IPS-NIHi11 (cell line): ENCODE data around the gene ATP1B3.
A peak's percentile ranks its signal among the peaks of the same experiment; 100 is the strongest.
"Not testable (repeated sequence)": the region's sequence is repeated elsewhere in the genome, so short reads cannot be mapped to it uniquely, and the experiment has no call there.

Experiments
- DNase-seq: peaks from one replicate; pipeline ENCODE4 v3.0.0; 2012; ENCODE audit warnings: mixed read lengths, low spot score

ATP1B3 gene

DNA sequence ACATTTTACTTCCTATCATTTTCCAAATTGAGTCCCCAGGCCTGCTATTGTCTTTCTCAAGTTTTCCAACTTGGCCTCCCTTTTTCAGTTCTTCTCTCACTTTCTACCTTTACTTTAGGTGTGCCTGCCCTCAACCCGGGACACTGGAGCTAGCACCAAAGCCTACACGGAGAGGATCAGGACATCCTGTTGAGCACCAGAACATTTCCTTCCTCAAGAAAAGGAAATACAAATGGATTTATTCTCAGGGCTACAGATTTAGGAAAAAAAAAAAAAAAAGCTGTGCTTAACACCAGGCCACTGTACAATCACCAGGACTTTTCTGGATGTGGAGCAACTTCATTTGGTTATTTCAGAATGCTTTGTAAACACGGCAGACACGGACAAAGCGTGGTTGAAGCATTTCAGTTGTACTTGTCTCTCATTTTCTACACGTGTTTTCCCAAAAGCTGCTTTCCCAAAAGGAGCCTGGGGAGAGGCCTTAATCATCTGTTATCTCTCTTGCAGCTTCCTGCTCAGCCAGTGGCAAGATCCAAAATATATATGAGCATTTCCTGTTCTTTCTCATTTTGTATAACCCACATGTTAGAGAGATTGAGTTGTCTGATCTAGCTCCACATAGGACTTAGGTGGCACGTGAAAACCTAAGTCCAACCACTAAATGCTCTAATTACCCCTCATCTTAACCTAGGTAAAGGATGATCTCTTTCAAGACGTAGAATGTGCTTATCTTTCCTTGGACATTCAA is 15.5 kb upstream of the ATP1B3 start:
- DNase-seq = no peak

DNA sequence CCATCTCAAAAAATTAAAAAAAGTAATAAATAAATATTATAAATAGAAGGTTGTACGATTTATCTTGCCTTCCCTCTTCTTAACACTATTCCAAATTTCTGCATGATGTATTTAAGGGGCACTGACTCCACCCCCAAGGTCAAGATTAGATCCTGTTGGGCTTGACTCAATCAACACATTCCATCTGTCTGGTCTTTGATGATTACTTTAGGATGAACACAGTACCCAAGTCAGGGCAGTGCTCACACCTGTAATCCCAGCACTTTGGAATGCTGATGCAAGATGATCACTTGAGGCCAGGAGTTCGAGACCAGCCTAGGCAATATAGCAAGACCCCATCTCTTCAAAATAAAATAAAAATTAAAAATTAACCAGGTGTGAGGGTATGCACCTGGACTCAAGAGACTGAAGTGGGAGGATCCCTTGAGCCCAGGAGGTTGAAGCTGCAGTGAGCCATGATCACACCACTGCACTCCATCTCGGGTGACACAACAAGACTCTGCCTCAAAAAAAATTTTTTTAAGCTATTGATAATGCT is 14.1 kb upstream of the ATP1B3 start:
- DNase-seq = no peak

DNA sequence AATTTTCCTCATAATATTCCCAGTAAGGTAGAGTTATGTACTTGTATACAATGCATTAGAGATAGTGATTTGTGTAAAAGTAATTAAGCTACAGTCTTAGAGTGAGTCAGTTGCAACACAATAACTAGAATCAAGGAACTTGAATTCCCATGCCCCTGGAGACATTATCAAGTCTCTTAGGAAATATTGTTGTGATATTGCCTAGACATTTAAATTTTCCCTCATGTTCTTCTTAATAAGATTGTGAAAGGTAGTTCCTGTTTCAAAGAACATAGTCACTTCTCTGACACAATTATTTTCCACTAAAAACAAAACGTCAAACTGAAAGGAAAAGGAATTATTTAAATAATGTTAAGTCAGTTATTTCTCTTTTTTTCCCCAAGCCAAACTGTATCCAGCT is 13.0 kb upstream of the ATP1B3 start:
- no peak for DNase-seq

DNA sequence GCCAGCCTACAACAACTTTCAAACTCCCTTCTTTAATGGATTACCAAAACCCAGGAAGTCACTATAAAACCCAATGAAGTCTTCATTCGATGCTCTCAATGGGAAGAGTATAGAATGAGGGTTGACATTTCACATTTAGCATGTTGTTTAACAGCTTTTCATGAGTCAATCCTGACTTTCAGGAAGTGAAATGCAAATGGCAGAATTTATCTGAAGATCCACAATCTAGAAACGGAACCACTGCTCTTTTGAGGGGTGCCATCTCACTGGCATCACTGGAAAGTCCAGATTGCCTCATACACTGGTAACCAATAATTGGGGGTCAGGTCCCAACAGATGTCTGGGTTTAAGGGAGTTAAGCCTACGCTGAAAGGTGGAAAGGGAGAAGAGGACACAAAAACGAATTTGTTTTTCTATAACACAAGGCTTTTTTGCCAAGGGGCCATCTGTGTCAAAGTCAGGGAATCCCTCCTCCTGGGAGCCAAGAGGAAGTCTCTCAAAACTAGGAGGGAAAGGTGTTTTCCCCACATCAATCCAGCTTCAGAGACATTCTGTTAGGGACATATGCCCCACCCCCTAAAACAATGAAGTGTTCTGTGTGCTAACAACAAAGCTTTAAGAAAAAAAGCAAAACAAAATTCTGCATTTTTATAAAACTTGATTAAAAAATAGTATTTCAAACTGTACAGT is 12.0 kb upstream of the ATP1B3 start:
- no peak for DNase-seq

DNA sequence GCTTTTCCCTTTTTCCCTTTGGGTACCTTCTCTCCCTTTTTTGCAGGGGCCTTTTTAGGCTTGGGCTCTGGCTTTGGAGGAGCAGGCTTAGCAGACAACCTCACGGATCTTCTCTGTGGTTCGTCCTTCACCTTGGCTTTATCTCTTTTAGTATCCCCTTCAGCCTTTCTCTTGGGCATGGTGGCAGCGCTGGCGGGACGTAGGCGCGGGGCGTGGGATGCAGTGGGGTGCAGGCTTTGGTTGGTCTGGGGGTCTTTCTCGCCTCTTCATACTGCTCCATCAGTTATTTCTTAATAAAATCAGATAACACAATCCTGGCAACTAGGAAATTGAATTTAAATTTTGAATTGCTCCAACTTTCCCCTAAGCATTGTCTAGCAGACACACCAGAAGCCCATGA is 11.3 kb upstream of the ATP1B3 start:
- no peak for DNase-seq

DNA sequence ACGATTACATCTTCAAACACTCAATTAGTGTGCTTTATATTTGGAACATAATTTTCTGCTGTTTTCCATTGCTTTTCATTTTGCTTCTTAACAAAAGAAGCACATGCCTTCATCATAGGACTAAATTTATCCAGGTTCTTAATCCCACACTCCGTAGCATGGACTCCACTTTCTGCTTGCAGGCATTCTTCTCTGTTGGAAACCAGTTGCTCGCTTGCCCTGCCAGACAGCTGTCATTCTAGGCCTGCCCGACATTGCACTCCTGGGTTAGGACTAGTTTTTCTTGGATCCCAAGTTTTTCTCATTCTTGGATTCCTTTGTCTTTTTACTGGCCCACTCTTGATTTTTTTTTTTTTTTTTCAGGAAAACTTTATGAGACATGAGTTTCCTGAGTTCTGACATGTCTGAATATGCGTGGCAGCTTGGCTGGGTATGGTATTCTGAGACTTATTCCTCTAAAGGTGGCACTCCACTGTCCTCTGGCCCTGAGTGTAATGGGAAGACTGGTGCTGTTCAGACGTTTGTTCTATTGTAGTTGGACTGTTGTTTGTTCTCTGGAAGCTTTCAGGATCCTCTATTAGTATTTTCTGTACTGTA is 6.3 kb upstream of the ATP1B3 start:
- no peak for DNase-seq

DNA sequence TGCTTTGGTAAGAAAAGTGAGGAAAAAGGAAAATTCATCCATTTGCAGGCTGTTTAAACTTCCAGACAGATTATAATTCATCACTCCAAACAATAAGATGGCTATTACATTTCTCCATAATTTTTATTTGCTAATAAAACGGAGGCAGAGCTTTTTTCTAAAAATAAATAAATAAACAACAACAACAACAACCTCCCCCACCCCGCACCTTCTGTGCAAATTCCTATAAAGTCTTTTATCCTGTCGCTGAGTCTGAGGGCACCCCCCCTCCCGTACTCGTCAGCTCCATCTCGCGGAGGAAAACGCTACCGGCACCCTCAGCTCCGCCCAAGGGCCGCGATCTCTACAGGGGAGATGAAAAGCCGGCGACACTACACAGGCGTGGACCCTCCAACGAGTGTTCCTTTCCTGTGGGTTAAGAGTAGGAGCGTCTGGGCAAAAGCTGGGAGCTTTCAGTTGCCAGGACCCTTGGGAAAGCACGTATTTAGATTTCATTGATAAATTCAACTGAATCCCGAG is 1.0 kb upstream of the ATP1B3 start:
- DNase-seq = peak; percentile 84

DNA sequence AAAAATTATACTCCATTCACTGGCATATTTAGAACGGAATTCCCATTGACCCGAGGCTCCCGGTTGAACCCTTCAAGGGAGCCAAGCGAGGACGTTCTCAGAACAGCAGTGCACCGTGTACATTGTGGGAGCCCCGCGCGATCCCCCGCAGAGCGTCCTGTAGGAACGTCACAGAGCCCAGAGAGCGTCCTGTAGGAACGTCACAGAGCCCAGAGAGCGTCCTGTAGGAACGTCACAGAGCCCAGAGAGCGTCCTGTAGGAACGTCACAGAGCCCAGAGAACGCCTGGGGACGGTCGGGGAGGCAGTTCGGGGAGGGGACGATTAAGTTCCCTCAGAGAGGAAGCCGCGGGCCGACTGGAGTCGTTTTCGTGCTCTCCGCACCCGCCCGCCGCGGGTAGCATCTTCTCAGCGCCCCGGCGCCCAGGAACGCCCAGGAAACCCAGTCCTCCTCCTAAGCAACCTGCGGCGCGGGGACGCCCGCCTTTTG is 506 bp upstream of the ATP1B3 start:
- peak; percentile 22 for DNase-seq

DNA sequence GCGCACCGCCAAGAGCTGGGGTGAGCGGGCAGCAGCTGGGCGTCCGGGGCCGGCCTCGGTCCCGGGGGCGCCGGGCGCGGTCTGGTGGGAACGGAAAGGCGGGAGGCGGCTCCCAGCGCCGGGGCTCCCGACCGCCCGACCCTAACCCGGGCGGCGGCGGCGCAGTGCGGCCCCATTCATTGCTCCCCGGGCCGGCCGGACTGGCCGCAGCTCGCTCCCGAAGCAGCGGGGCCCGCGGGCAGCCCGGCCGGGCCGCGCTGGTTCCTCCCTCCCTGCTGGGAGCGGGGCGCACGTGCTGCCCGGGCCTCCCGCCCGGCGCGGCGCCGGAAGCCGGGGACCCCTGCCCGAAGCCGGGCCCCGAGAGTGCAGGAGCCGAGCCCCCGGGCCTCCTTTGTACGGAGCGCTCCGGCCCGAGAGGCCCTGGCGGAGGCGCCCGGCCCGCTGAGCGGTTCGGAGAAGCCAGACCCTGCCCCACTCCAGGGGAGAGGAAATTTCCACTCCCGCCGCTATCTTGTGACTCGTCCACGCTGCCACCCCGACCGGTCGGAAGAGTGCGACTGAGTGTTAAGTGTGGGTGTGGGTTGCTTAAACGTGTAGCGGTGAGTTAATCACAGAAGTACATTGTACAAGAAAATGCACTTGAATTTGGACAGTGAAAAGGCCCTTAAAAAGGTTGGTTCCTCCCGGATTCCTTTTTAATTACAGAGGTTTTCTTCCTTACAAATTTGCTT is 613 bp downstream of the ATP1B3 start:
- DNase-seq = peak; percentile 67

DNA sequence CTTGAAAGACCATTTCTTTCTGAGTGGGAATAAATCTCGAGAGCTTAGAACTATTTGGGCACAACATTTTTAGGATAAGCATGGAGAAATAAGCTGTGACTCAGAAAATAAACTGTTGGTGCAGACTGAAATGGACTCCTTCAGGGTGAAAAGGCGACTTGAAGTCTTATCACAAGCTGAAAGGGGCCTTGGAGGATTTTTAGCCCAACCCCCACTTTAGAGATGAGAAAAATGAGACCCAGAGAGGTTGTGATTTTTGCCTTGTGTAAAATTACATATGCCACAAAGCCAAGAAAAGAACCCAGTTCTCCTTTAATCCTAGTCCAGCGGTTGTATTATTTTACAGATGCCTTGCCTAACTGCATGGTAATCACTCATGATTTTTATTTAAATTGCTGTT is 1.5 kb downstream of the ATP1B3 start:
- no peak for DNase-seq

DNA sequence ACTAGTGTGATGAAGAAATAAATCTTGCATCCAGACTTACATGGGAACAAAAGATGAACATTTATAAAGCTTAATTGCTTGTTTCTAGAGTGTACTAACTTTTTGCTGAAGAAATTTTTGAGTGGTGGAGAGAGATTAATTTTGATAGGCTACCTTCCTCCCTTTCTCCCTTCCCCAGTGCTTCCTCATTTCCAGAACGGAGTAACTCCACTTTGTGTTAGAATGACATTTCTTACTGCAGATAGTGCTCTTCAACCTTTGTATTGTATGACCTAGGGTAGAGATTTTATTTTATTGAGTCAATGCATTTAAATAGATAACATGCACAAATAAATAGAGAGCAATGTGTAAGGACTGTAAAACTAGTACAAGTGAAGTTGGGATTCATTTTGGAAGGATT is 1.9 kb downstream of the ATP1B3 start:
- DNase-seq = no peak

DNA sequence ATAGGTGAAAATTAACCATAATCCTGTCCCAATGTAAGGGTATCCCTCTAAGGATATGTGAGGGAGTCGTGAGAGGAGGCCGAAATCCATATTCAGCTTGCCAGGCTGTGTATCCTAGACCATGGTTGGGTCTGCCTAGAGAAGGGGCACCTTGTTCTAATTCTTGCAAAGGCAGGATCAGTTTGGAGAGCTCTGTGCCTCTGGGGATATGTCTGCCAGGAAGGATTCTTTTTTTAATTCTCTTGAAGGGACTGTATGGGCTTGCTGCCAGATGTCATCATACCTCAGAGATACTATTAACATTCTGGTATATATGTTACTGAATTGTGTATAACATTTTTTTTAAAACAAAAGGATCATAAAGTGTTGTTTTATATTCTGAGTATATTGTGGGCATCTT is 2.4 kb downstream of the ATP1B3 start:
- DNase-seq = no peak

DNA sequence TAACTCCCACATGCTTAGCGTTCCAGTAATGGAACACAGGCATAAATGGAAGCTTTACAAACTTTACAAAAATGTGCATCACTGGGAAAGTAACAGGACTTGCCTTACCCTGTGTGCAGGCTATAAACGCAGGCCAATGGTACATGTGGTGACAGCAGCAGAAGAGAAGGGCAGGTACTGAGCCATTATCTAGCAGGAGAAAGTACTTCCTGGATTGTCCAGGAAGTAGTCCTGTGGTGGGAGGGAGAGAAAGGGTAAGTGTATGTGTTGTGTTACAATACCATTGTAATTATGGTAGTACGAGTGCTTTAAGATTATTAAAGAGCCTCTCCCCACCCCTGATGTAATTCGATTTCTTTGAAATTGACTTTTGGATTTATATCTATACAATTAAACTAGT is 5.3 kb downstream of the ATP1B3 start:
- no peak for DNase-seq

DNA sequence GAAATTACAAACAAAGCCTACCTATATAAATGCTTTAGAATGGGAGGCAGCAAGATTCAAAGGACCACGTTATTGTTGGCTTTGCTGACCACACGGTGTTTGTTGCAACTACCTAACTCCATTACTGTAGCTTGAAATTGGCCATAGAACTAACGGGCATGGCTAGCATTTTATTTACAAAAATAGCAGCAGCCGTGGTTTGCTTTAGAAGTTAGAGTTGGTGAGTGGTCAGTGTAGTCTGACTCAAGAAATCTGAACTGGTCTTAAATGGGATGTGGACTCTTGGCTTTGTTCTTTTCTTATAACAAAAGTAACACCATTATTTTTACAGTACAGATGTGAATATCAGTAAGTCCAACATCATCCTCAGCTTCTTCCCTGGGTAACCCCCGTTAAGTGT is 10.6 kb downstream of the ATP1B3 start:
- DNase-seq = no peak

DNA sequence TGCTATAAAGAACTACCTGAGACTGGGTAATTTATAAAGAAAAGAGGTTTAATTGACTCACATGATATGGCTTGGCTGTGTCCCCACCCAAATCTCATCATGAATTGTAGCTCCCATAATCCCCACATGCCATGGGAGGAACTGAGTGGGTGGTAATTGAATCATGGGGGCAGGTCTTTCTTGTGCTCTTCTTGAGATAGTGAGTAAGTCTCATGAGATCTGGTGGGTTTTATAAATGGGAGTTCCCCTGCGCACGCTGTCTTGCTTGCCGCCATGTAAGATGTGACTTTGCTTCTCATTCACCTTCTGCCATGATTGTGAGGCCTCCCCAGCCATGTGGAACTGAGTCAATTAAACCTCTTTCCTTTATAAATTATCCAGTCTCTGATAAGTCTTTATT is 12.1 kb downstream of the ATP1B3 start:
- DNase-seq = not testable (repeated sequence)

DNA sequence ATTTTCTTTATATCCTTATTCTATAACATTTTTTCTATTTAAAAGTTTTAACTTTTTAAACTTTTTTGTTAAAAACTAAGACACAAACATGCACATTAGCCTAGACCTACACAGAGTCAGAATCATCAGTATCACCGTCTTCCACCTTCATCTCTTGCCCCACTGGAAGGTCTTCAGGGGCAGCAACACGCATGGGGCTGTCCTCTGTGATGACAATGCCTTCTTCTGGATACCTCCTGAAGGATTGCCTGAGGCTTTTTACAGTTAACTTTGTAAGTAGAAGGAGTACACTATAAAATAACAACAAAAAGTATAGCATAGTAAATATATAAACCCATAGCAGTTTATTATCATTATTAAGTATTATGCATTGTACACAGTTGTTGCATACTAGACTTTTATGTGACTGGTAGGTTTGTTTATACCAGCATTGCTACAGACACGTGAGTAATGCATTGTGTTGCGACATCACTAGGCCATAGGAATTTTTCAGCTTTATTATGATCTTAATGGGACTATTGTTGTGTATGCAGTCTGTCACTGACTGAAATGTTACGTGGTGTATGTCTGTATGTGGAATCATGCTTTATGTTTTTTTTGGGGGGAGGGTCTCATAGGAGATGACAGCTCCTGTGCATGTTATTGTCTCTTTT is 18.2 kb downstream of the ATP1B3 start:
- DNase-seq = no peak

DNA sequence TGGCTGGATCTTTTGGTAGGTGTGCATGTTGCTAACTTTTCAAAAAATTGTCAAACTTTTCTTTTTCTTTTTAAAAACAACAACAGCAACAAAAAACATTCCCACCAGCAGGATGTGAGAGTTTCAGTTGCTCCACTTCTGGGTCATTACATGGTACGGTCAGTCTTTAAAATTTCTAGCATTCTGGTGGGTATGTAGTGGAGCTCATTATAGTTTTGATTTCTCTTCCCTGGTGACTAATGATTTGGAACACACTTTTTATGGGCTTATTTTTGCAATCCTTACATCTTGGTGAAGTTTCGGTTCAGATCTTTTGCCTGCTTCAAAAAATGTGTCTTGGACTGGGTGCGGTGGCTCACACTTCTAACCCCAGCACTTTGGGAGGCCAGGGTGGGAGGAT is 19.3 kb downstream of the ATP1B3 start:
- no peak for DNase-seq

DNA sequence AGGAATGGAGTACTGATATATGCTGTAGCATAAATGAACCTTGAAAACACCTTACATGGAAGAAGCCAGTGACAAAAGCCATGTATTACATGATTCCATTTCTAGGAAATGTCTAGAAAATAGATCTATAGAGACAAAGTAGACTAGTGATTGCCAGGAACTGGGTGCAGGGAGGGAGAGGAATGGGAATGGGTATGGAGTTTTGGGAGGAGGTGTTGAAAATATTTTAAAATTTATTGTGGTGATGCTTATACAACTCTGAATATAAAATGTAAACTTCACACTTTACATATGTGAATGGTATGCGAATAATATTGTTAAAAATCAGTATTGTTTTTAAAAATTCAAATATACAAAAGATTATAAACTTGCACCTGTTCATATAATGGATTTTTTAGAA is 22.5 kb downstream of the ATP1B3 start:
- DNase-seq = no peak

DNA sequence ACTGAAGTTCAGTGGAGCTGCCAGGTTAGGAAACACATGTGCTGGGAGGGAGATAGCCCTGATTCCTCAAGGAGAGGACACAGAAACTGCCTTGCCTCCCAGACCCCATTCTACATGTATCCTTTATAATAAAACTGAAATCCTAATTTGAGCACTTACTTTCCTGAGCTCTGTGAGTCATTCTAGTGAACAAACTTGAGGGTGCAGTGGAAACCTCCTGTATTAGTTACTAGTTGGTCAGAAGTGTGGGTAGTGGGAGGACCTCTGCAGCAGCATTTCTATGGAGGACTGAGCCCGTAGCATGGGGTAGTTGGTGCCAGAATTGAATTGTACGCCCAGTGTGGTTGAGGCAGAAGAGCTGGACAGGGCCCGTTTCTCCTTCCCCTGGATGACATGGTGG is 23.9 kb downstream of the ATP1B3 start:
- DNase-seq = no peak

DNA sequence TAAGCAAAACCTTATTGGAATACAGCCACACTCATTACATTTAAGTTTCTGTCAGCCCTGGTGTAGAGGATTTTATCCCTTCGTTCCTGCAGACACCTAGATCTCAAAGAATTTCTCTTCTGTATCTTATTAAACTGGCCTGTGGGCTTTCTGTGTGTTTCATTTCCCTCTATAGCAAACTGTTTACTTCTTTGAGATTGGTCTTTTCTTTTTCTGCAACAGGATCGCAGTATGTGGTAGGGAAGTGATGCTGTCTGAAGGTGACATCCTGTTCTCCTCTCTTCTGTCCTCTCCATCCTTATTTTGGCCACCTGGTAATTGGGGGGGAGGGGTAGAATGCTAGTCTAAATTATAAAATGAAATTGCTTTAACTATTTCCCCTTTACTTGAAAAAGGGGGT is 25.5 kb downstream of the ATP1B3 start:
- no peak for DNase-seq

DNA sequence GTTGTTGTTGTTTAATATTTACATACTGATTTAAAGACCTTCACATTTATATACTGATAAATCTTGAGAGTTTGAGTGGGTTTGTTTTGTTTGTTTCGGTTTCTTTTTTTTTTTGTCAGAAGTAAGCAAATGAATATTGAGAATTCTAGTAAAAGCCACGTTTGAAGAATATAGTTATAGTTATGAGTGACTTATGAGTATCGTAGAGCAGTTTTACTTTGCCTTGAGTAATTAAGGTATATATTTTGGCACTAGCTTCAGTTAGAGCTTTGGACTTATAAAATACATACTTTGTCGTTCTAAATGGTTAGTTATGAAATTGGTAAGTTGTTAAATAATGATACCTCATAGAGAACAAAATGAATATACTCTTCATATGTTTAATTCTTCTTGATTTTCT is 27.8 kb downstream of the ATP1B3 start:
- DNase-seq = no peak

DNA sequence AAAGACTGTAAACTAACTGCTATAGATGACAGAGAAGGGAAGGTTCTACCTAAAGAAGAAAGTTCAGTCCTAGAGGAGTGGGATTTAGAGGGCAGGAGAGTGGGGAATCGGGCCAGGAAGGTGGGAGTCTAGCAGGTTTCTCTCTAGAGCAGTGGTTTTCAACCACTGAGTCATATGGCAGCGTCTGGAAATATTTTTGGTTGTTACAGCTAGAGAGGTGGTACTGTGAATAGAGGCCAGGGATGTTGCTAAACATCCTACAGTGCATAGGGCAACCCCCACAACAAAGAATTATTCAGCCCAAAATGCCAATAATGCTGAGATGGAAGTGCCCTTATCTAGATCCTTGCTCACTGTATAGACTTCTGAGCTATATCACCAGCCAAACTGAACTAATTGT is 28.7 kb downstream of the ATP1B3 start:
- DNase-seq = no peak
